Right lobe of liver (tissue), 6 donors: ENCODE measurements around the gene MRPS11. TPM values are rescaled to one million over a fixed set of nuclear protein-coding genes. Genes with fewer than 3 reads are reported as not detected.

Source experiments
- ATAC-seq, 4 donors: fragments of 200-7000 bp; cut with Tn5 transposase; one replicate each; pipeline ENCODE4 v1.9.1; 2020; ENCODE audit warnings: mild to moderate bottlenecking in 4 of 4, moderate library complexity in 4 of 4
- DNase-seq, 3 donors: peaks; one replicate each; pipeline ENCODE4 v3.0.0-alpha.2; 2020
- H3K27ac ChIP-seq, 3 donors: fragments of 200-600 bp; one replicate each; pipeline ENCODE4 v1.8.0; 2022
- H3K27me3 ChIP-seq, 2 donors: fragments of 200-600 bp; one replicate each; pipeline ENCODE4 v1.8.0; 2022
- H3K36me3 ChIP-seq, 4 donors: fragments of 200-600 bp; sonication (generic) in 1 of 4; one replicate each; pipeline versions ENCODE4 v1.5.1 to v1.8.0; 2017 to 2022; ENCODE audit warnings: control low read depth in 1 of 4
- H3K4me1 ChIP-seq, 4 donors: fragments of 200-600 bp; sonication (generic) in 1 of 4; one replicate each; pipeline versions ENCODE4 v1.5.1 to v1.8.0; 2017 to 2022; ENCODE audit warnings: control low read depth in 1 of 4
- H3K4me3 ChIP-seq, 3 donors: fragments of 200-600 bp; one replicate each; pipeline ENCODE4 v1.8.0; 2022
- H3K9me3 ChIP-seq, 4 donors: fragments of 200-600 bp; sonication (generic) in 1 of 4; one replicate each; pipeline versions ENCODE4 v1.5.1 to v1.8.0; 2017 to 2022; ENCODE audit warnings: control low read depth in 1 of 4
- CTCF ChIP-seq, 4 donors: fragments of 200-600 bp in 3 of 4; fragments of 450-650 bp in 1 of 4; IDR thresholded peaks; one replicate each; pipeline versions ENCODE4 v1.5.1 to v1.8.0; 2016 to 2022; ENCODE audit warnings: antibody characterized with exemption in 4 of 4, mild to moderate bottlenecking in 2 of 4
- POLR2A ChIP-seq: fragments of 450-650 bp; IDR thresholded peaks from one replicate; pipeline ENCODE4 v1.6.1; 2017; ENCODE audit warnings: antibody characterized with exemption, mild to moderate bottlenecking
- WGBS: methylation state at CpG from one replicate; pipeline ENCODE4 v1.1.6; 2018; ENCODE audit warnings: low coverage, low lambda C conversion rate; ENCODE audit not compliant: insufficient coverage; ENCODE audit errors: missing lambda C conversion rate; 5-methylcytosine and 5-hydroxymethylcytosine counted together
- intact Hi-C, 2 donors: fragments of 100-400 bp; cut with DNase I; formaldehyde crosslinking; loops; one replicate each; pipeline versions ENCODE4 v1.11.2 to v1.14.1; 2022
- total RNA-seq, 6 experiments: library from RNA; depleted of rRNA in 2 of 6; stranded (reverse); fragments of >200 nt in 2 of 6; fragmentation: NEBNext Ultra II Directional in 3 of 6; extraction: Animal tissue kit (Norgen Biotek cat#: 25700) in 3 of 6; gene quantifications; one replicate each; pipeline versions ENCODE4 v1.1.0 to v1.2.4, GENCODE V29; 2016 to 2023
- donor health status: DM: no; HTN: yes; CAD: no.
- donor health status: DM: no; HTN: no; CAD: no.
- donor health status: DM: no; HTN: no; CAD: no.
- donor health status: DM: no; HTN: yes; CAD: no.
- donor health status: DM: no; HTN: yes; CAD: no.

The MRPS11 gene
- total RNA-seq, 6 experiments from 2014 or later = 25.4 to 38.0 (median 32.7) TPM

GRCh38 chr15:88526247-88526879 is 58.9 kb downstream of the MRPS11 start:
- intact Hi-C loops = no loop called here
- Histone ChIP-seq H3K27ac (no peak overlapping the region), H3K4me3 (no peak overlapping the region), H3K27me3 (no peaks in the 10 kb centered on the region), H3K9me3 (no peaks in the 10 kb centered on the region), H3K36me3 (peaks cover 0 to 5% (median 0%) of the 10 kb centered on the region in 4 donors), H3K4me1 (no peaks in the 10 kb centered on the region)
- no peak for ATAC-seq
- TF ChIP-seq CTCF (IDR thresholded peaks at IDR 0.05) (no peak), POLR2A (no peak)
- DNase-seq = no peak

GRCh38 chr15:88529021-88529630 is 61.6 kb downstream of the MRPS11 start:
- Histone ChIP-seq H3K4me3 (no peak overlapping the region), H3K36me3 (peaks cover 0 to 6% (median 0%) of the 10 kb centered on the region in 4 donors), H3K27ac (no peak overlapping the region), H3K4me1 (no peaks in the 10 kb centered on the region), H3K9me3 (no peaks in the 10 kb centered on the region), H3K27me3 (no peaks in the 10 kb centered on the region)
- DNase-seq = no peak
- intact Hi-C loops = no loop called here
- ATAC-seq = no peak
- no peak for TF ChIP-seq POLR2A
- no peak for TF ChIP-seq CTCF (IDR thresholded peaks at IDR 0.05)
- 94% methylated on average over 1 of the region's 1 CpG for WGBS

Other genes with a start within 250 kb of the MRPS11 start
- gene NTRK3, start 211.0 kb upstream of the MRPS11 start, total RNA-seq = under 1 TPM; 0.35 to 0.75 (median 0.46) TPM
- gene MRPL46, start 320 bp upstream of the MRPS11 start, total RNA-seq = 10 to 100 TPM; 25.4 to 38.4 (median 33.9) TPM
- 1 to 10 TPM; 1.3 to 2.5 (median 1.9) TPM for gene DET1, start 79.0 kb downstream of the MRPS11 start, total RNA-seq
- gene AEN, start 153.6 kb downstream of the MRPS11 start, total RNA-seq = 10 to 100 TPM in 2 of 6 experiments, 1 to 10 TPM in 4; 4.5 to 18.7 (median 7.3) TPM
- gene ISG20, start 171.3 kb downstream of the MRPS11 start, total RNA-seq = 10 to 100 TPM in 3 of 6 experiments, 1 to 10 TPM in 3; 6.3 to 19.4 (median 11.9) TPM